Gastrocnemius medialis (tissue), 4 donors: ENCODE data around the gene NME5.

Experiments used
- CTCF ChIP-seq, 5 experiments: fragments of 450-650 bp in 3 of 5; fragments of 200-600 bp in 2 of 5; sonication (generic) in 2 of 5; IDR thresholded peaks in 4 of 5; conservative IDR thresholded peaks in 1 of 5; 1 replicate in 4 of 5; 2 replicates in 1 of 5; pipeline ENCODE4 v1.5.1; 2016 to 2019; ENCODE audit warnings: antibody characterized with exemption in 5 of 5, mild to moderate bottlenecking in 3 of 5, moderate library complexity in 3 of 5
- POLR2A ChIP-seq, 2 donors: fragments of 450-650 bp; IDR thresholded peaks; one replicate each; pipeline ENCODE4 v1.6.1; 2017; ENCODE audit warnings: antibody characterized with exemption in 2 of 2, mild to moderate bottlenecking in 2 of 2, moderate library complexity in 2 of 2

GRCh38 chr5:138128334-138128733 is 10.9 kb downstream of the NME5 start:
- no peak for TF ChIP-seq POLR2A (IDR thresholded peaks at IDR 0.05)
- no peak for TF ChIP-seq CTCF (IDR thresholded peaks at IDR 0.05 in 4 of 5, conservative IDR thresholded peaks at IDR 0.05 in 1 of 5)
